B cell (primary cell): ENCODE data around the gene SLC13A4. TPM values are rescaled to one million over a fixed set of nuclear protein-coding genes. Genes with fewer than 3 reads are reported as not detected.

Source experiments
- ATAC-seq: fragments of 200-7000 bp; cut with Tn5 transposase; one replicate; pipeline ENCODE4 v1.10.0; 2021; ENCODE audit warnings: low read depth, mild to moderate bottlenecking, moderate number of reproducible peaks, moderate library complexity
- CTCF ChIA-PET: fragments of 350-600 bp; sonication (Branson Sonifier 250); formaldehyde crosslinking; loops from one replicate; lab custom pipeline; 2021; ENCODE audit warnings: antibody characterized with exemption, inconsistent platforms; lab: Charles Lee
- POLR2A ChIA-PET: fragments of 350-600 bp; sonication (Branson Sonifier 250); formaldehyde crosslinking; loops from one replicate; lab custom pipeline; 2021; ENCODE audit warnings: antibody characterized with exemption; lab: Charles Lee
- DNase-seq: peaks from one replicate; pipeline ENCODE4 v3.0.0; 2013
- H2AFZ ChIP-seq: 2 replicates; pipeline ENCODE4 v1.6.1; 2012; ENCODE audit warnings: mild to moderate bottlenecking, low read depth, low read length; ENCODE audit not compliant: insufficient read depth, poor library complexity, severe bottlenecking
- H3K27ac ChIP-seq, 2 donors: 1 replicate in 1 of 2; 2 replicates in 1 of 2; pipeline ENCODE4 v1.5.1; 2012 to 2013; ENCODE audit warnings: low read length in 2 of 2, mild to moderate bottlenecking in 2 of 2, moderate library complexity in 1 of 2
- H3K27me3 ChIP-seq, 4 experiments: fragments of 200-600 bp in 1 of 4; sonication (generic) in 1 of 4; replicated peaks in 1 of 4; 1 replicate in 2 of 4; 2 replicates in 2 of 4; pipeline versions ENCODE4 v1.6.1 to v1.7.0; 2013 to 2016; ENCODE audit warnings: low read length in 3 of 4, mild to moderate bottlenecking in 2 of 4, mixed read lengths in 1 of 4, moderate library complexity in 1 of 4; ENCODE audit not compliant: insufficient read depth in 4 of 4, control insufficient read depth in 3 of 4; ENCODE audit errors: control extremely low read depth in 1 of 4
- H3K36me3 ChIP-seq, 2 experiments: replicated peaks in 1 of 2; 1 replicate in 1 of 2; 2 replicates in 1 of 2; pipeline versions ENCODE4 v1.6.1 to v1.7.1; 2013; ENCODE audit warnings: low read length in 1 of 2; ENCODE audit not compliant: insufficient read depth in 2 of 2, control insufficient read depth in 1 of 2; ENCODE audit errors: control extremely low read depth in 1 of 2, extremely low read depth in 1 of 2
- H3K4me1 ChIP-seq, 2 donors: fragments of 200-600 bp in 1 of 2; sonication (generic) in 1 of 2; 1 replicate in 1 of 2; 2 replicates in 1 of 2; pipeline versions ENCODE4 v1.5.1 to v1.6.1; 2013 to 2017; ENCODE audit warnings: low read length in 2 of 2; ENCODE audit not compliant: control insufficient read depth in 2 of 2, insufficient read depth in 2 of 2
- H3K4me2 ChIP-seq: replicated peaks from 2 replicates; pipeline ENCODE3; 2012; ENCODE audit warnings: mild to moderate bottlenecking, low read depth, low read length; ENCODE audit not compliant: poor library complexity, severe bottlenecking
- H3K4me3 ChIP-seq, 5 experiments: fragments of 200-600 bp in 1 of 5; sonication (generic) in 1 of 5; 1 replicate in 3 of 5; 2 replicates in 2 of 5; pipeline versions ENCODE4 v1.5.1 to v1.7.0; 2011 to 2016; ENCODE audit warnings: low read length in 4 of 5, mild to moderate bottlenecking in 4 of 5, low read depth in 2 of 5, control low read depth in 1 of 5, moderate library complexity in 1 of 5; ENCODE audit not compliant: insufficient read depth in 1 of 5; ENCODE audit errors: control extremely low read depth in 1 of 5, extremely low read depth in 1 of 5
- H3K79me2 ChIP-seq: fragments of 200-600 bp; sonication (generic); one replicate; pipeline ENCODE4 v1.6.0; 2016; ENCODE audit warnings: low read length; ENCODE audit not compliant: control insufficient read depth, insufficient read depth
- H3K9ac ChIP-seq: fragments of 200-600 bp; sonication (generic); 2 replicates; pipeline ENCODE4 v1.6.1; 2017; ENCODE audit warnings: mild to moderate bottlenecking, low read length, moderate library complexity
- H3K9me3 ChIP-seq, 3 donors: one replicate each; pipeline versions ENCODE4 v1.6.1 to v1.7.1; 2013; ENCODE audit warnings: low read length in 2 of 3; ENCODE audit not compliant: control insufficient read depth in 2 of 3, insufficient read depth in 1 of 3; ENCODE audit errors: control extremely low read depth in 1 of 3
- H4K20me1 ChIP-seq: 2 replicates; pipeline ENCODE4 v1.6.0; 2012; ENCODE audit warnings: mild to moderate bottlenecking, low read length; ENCODE audit not compliant: insufficient read depth, control insufficient read depth, poor library complexity, severe bottlenecking
- H3K27ac Mint-ChIP-seq: one replicate; pipeline ENCODE4 v1.8.0; 2021; ENCODE audit warnings: mixed read lengths
- H3K27me3 Mint-ChIP-seq: one replicate; pipeline ENCODE4 v1.8.0; 2021; ENCODE audit warnings: mixed read lengths
- H3K4me1 Mint-ChIP-seq: one replicate; pipeline ENCODE4 v1.8.0; 2021; ENCODE audit warnings: mixed read lengths
- H3K4me3 Mint-ChIP-seq: one replicate; pipeline ENCODE4 v1.8.0; 2021; ENCODE audit warnings: mixed read lengths
- H3K9me3 Mint-ChIP-seq: one replicate; pipeline ENCODE4 v1.8.0; 2022; ENCODE audit warnings: mixed read lengths; ENCODE audit not compliant: insufficient read depth
- EZH2 ChIP-seq: IDR thresholded peaks from 2 replicates; pipeline ENCODE4 v1.6.1; 2012; ENCODE audit warnings: borderline replicate concordance, low read depth, mild to moderate bottlenecking, moderate library complexity, low read length; ENCODE audit not compliant: insufficient read depth, poor library complexity, severe bottlenecking
- WGBS: methylation state at CpG from one replicate; pipeline ENCODE4 v1.1.5; 2013; ENCODE audit warnings: missing lambda C conversion rate; ENCODE audit not compliant: insufficient coverage; 5-methylcytosine and 5-hydroxymethylcytosine counted together
- intact Hi-C: fragments of 100-400 bp; cut with micrococcal nuclease; formaldehyde crosslinking; loops from one replicate; pipeline ENCODE4 v1.10.0; 2022
- polyA plus RNA-seq: library from polyadenylated mRNA; depleted of rRNA; stranded (reverse); fragments of >200 nt; gene quantifications from 2 replicates; pipeline ENCODE4 v1.2.3, GENCODE V29; 2012
- total RNA-seq, 2 donors: library from RNA; stranded (reverse); fragments of 120-200 nt in 1 of 2; gene quantifications; 1 replicate in 1 of 2; 2 replicates in 1 of 2; pipeline versions ENCODE4 v1.2.3 to v1.2.4, GENCODE V29; 2013 to 2022
- TF ChIP-seq, protein P1 (sequence below): fragments of 200-600 bp; IDR thresholded peaks from one replicate; pipeline ENCODE4 v1.8.0; 2022; ENCODE audit warnings: antibody characterized with exemption, mild to moderate bottlenecking

Gene SLC13A4
- total and polyA plus RNA-seq, 2 donors (not counting 1 experiment from before 2014, with no cell fraction given), result not detected

- intact Hi-C loops, result no loop called here
- TF ChIP-seq, protein P1, sequence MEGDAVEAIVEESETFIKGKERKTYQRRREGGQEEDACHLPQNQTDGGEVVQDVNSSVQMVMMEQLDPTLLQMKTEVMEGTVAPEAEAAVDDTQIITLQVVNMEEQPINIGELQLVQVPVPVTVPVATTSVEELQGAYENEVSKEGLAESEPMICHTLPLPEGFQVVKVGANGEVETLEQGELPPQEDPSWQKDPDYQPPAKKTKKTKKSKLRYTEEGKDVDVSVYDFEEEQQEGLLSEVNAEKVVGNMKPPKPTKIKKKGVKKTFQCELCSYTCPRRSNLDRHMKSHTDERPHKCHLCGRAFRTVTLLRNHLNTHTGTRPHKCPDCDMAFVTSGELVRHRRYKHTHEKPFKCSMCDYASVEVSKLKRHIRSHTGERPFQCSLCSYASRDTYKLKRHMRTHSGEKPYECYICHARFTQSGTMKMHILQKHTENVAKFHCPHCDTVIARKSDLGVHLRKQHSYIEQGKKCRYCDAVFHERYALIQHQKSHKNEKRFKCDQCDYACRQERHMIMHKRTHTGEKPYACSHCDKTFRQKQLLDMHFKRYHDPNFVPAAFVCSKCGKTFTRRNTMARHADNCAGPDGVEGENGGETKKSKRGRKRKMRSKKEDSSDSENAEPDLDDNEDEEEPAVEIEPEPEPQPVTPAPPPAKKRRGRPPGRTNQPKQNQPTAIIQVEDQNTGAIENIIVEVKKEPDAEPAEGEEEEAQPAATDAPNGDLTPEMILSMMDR, result no peak
- no peak for TF ChIP-seq EZH2
- H3K4me1 Mint-ChIP-seq, result no peaks in the 10 kb centered on the region
- Histone ChIP-seq H3K27ac (no peak overlapping the region), H3K27me3 (peaks cover 0 to 2% (median 0%) of the 10 kb centered on the region in 4 experiments), H3K4me2 (no peak overlapping the region), H3K79me2 (no peaks in the 10 kb centered on the region), H3K9me3 (no peaks in the 10 kb centered on the region), H3K4me1 (no peaks in the 10 kb centered on the region), H3K36me3 (no peaks in the 10 kb centered on the region), H3K9ac (no peak overlapping the region), H2AFZ (no peak overlapping the region), H4K20me1 (no peaks in the 10 kb centered on the region), H3K4me3 (no peak overlapping the region)
- H3K27ac Mint-ChIP-seq, result no peak overlapping the region
- CTCF ChIA-PET, result no interaction called here
- WGBS, result 90% methylated on average over 6 of the region's 7 CpGs
- DNase-seq (no peak), ATAC-seq (no peak)
- H3K4me3 Mint-ChIP-seq, result no peak overlapping the region
- peaks cover 29% of the 10 kb centered on the region for H3K27me3 Mint-ChIP-seq
- H3K9me3 Mint-ChIP-seq, result no peaks in the 10 kb centered on the region
- POLR2A ChIA-PET, result no interaction called here
Measured at GRCh38 chr7:135718794-135719437, 9.1 kb downstream of the SLC13A4 start.

DNA sequence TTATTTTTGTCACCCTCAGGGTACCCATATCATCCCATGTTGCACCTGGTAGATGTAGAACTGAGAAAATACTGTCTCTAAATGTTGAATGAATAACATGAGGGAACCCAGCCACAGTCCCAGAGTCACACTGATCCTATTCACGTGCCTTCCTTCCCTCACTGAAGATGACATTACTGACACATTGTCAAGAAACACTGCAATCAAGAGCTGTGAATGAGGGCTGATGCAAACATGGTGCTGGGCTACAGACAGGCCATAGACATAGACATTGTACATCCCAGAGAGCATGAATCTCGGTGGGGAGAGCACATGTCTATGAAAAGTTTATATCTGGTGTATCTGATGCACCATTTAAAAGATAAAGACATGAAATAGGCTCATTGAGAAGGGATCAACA, 9.8 kb downstream of the SLC13A4 start:
- no peak overlapping the region for H3K9ac ChIP-seq
- H4K20me1 ChIP-seq, result no peaks in the 10 kb centered on the region
- ATAC-seq (no peak), DNase-seq (no peak)
- CTCF ChIA-PET, result no interaction called here
- Mint-ChIP-seq H3K27ac (no peak overlapping the region), H3K4me3 (no peak overlapping the region), H3K4me1 (no peaks in the 10 kb centered on the region), H3K9me3 (no peaks in the 10 kb centered on the region), H3K27me3 (peaks cover 25% of the 10 kb centered on the region)
- peaks cover 0 to 5% (median 0%) of the 10 kb centered on the region in 4 experiments for H3K27me3 ChIP-seq
- no peaks in the 10 kb centered on the region for H3K4me1 ChIP-seq
- no peaks in the 10 kb centered on the region for H3K79me2 ChIP-seq
- H2AFZ ChIP-seq, result no peak overlapping the region
- no peak overlapping the region for H3K27ac ChIP-seq
- no peaks in the 10 kb centered on the region for H3K9me3 ChIP-seq
- TF ChIP-seq, protein P1, result no peak
- no peak for TF ChIP-seq EZH2
- WGBS, result 90% methylated on average over 2 of the region's 2 CpGs
- no peak overlapping the region for H3K4me2 ChIP-seq
- POLR2A ChIA-PET, result no interaction called here
- H3K4me3 ChIP-seq, result no peak overlapping the region
- no peaks in the 10 kb centered on the region for H3K36me3 ChIP-seq
- intact Hi-C loops, result no loop called here
